DMS153 treated with DMSO at 0.1 percent for 48 hours (cell line): Measurements from ENCODE around the gene LDB3.

Experiments used
- DNase-seq: peaks from one replicate; lab custom pipeline; 2025; ENCODE audit not compliant: unreplicated experiment; lab: John Stamatoyannopoulos, UW

LDB3 gene

GRCh38 chr10:86703176-86703575 lies 34.9 kb downstream of the LDB3 start:
- no peak for DNase-seq

- no peak for DNase-seq
These were observed 36.8 kb downstream of the LDB3 start for GRCh38 chr10:86705139-86705538.

GRCh38 chr10:86705905-86706304 lies 37.6 kb downstream of the LDB3 start:
- DNase-seq: no peak

DNA sequence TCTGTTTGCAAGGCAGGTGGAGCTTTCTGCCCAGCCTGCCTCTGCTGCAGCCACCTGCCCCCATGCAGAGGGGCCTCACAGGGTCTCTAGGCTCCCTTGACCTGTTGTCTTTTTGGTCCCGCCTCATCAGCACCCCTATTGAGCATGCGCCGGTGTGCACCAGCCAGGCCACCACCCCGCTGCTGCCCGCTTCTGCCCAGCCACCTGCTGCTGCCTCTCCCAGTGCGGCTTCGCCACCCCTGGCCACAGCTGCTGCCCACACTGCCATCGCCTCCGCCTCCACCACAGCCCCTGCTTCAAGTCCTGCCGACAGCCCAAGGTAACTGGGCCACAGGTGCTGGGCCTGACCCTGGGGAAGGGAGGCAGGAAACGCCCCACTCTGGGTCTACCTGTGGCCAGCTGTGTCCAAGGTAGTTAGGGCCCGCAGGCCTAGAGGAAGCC lies 38.1 kb downstream of the LDB3 start:
- no peak for DNase-seq

GRCh38 chr10:86706977-86707376 lies 38.7 kb downstream of the LDB3 start:
- no peak for DNase-seq

DNA sequence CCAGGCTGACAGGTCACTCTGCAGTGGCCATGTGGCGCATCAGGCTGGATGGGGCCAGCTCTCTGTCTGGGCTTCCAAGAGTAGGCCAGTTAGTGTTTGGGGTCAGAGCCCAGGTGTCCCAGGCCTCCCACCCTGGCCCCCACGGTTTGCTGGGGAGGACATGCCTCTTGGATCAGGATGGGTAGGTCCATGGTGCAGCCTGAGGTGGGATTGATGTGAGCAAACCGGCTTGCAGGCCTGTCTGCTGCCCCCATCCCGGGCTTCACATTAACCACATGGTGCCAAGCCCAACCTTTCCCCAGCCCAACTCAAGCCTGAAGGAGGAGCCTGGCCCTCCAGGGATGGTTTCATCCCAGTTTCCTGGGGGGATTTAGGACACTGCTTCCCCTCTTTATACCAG lies 39.2 kb downstream of the LDB3 start:
- no peak for DNase-seq

GRCh38 chr10:86708068-86708782 lies 39.9 kb downstream of the LDB3 start:
- DNase-seq: no peak

DNA sequence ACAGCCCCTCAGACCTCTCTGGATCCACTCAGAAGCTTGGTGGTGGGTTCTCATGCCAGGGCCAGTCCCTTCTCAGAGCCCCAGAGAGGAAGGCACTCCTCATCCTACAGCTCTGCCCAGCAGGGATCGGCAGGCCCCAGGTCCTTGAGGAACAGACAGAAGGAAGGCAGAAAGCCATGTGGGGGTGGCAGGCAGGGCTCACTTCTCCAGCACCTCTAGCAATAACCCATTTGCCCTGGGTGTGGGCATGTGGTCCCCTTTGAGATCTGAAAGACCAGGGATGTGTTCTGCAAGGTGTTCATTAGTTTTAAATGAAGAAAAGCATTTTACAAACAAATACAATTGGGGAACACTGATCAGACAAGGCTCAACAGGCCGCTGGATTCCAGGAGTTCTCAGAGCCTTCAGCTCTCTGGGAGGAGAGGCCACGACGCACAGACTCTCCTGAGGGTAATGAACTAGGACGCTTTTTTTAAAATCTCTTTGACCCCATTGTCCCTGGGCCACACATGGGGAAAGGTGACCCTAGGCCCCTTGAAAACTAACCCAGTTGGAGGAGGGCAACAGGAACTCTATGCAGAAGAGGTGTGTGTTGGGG lies 40.6 kb downstream of the LDB3 start:
- no peak for DNase-seq

GRCh38 chr10:86709396-86710185 lies 41.3 kb downstream of the LDB3 start:
- no peak for DNase-seq

DNA sequence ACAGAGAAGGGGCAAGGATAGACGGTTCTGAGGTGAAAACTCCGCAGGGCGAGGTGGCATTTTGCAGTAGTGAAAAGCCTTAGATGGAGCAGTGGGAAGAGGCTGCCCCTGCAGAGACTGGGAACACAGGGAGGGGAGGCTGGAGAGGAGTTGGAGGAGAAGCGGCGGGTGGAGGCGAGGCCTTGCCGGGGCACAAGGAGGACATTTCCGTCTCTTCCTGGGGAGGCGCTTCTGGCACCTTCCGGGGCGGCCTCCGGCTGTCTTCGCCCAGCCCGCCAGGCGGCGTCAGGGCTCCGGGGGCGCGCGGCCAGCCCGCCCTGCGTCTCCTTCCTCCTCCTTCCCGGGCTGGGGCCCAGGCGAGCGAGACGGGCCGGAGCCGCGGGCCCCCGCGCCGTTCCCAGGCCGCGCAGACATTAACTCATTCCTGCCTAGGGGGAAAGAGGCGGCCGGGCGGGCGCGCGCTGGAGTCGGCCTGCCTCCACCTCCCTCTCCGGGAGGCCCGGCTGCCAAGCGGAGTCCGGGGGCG lies 42.7 kb downstream of the LDB3 start:
- DNase-seq: peak; percentile 64

DNA sequence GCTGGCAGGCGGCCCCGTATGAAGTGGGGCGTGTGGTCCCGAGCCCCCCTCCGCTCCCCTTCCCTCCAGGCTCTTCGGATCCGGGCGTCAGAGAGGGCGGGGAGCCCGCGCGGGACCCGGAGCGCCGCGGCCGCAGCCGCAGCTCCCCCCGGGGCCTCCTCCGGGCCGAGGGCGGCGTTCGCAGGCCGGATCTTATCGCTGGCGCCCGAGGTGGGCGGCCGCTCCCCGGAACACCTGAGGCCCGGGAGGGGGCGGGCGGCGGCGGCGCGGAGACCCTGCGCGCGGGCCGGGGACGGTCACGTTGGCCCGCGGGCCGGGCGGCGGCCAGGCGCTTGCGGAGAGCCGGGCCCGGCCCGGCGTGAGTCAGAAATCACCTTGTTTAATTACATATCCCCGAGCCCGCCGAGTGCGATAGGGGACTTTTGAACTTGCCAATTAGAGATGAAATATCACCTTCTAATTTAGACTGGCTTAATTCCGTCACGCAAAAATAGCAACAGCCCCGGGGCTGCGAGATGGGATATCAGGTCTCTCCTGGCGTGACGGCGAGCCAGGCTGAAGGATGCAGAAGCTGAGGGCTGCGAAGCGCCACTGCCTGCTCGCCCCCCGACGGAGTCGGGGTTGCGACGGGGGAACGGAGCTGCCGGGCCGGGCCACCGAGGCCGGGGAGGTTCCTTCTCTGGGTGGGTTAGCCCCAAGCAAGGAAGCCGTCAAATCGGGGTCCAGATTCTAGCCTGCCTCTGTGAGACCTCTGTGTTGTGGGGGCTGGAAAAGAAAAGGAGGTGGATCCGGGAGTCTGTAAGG lies 43.4 kb downstream of the LDB3 start:
- peak; percentile 6 for DNase-seq

DNA sequence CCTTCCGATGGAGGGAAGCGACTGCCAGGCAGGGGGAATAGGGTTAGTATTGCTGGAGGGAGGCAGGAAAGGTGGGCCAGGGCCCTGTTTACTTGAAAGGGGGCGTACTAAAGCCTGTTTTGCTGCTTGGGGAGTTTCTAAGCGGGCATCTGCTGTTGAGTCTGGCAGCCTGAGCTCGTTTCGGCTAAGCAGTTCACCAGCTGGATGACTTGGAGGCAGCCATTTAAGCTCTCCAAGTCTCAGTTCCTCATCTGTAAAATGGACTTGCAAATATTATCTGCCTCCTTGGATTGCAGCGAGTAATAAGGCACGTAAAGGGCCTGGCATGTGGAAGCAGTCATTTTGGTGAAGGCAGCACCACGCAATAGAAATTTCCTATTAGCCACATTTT lies 44.0 kb downstream of the LDB3 start:
- no peak for DNase-seq

DNA sequence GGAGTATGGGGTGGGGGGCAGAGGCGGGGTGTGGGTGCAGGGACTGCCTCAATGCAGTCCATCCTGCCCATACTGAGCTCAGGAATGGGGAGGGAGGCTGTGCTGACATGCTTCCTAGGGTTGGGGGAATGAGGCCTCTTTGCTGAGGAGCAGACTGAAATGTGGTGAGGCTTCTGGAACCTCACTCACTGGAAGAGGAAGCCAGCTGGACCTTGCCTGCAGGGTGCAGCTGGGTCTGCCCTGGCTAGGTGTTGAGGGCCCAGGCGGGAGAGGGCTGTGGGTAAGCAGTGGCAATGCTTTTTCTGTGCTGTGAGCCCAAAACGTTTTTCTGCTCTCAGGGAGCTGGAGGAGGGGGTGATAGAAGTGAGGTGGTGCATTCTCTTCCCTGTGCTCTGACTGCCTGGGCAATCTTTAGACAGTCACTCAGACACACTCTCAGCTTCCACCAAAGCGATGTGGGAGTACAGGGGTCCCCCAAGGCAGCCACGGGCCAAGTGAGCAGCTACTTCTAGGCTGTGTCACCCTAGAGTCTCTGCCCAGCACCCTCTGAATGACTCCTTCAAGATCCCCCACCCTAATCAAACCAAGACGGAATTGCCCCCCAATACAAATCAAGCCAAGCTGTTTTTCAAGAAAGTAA lies 47.0 kb downstream of the LDB3 start:
- DNase-seq: no peak

GRCh38 chr10:86715836-86716235 lies 47.5 kb downstream of the LDB3 start:
- no peak for DNase-seq

DNA sequence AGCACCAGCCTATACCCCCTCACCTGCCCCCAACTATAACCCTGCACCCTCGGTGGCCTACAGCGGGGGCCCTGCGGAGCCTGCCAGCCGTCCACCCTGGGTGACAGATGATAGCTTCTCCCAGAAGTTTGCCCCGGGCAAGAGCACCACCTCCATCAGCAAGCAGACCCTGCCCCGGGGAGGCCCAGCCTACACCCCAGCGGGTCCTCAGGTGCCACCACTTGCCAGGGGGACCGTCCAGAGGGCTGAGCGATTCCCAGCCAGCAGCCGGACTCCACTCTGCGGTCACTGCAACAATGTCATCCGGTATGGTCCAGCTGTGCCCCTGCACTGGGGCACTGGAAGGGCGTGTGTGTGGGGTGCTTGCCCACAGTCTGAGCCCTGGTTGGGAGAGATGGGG lies 48.2 kb downstream of the LDB3 start:
- DNase-seq: no peak

DNA sequence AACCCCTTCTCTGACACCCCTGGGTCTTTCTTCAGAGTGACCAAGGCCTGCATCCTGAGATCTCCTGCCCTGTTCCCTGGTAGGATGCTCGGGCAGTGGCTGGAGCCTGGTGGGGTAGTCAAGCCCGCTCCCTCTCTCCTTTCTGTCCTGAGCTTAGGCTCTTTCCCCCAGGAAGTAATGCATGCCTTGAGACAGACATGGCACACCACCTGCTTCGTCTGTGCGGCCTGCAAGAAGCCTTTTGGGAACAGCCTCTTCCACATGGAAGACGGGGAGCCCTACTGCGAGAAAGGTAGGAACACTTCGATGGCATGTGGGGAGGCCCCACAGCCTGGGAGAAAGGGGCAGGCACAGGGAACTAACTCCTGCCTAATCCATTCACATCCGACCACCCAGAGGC lies 50.2 kb downstream of the LDB3 start:
- DNase-seq: no peak

DNA sequence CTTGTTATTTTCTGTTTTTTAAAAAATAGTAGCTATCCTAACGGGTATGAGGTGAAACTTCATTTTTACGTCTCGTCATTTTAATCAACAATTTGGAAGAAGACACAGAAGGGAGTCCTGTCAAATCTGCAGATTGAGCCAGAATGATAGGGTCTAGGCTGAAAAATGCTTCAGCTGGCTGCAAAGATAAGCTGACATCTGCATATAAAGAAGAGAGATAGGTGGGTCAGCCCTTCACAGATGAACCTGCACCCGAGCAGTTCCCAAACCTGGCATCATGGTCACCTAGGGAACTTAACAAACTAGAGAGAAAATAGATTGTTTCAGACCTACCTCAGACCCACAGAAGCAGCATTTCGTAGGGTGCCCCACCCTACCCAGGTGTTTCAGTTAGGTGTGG lies 52.9 kb downstream of the LDB3 start:
- no peak for DNase-seq

- DNase-seq: no peak
These were observed 54.7 kb downstream of the LDB3 start for GRCh38 chr10:86723009-86723408.

DNA sequence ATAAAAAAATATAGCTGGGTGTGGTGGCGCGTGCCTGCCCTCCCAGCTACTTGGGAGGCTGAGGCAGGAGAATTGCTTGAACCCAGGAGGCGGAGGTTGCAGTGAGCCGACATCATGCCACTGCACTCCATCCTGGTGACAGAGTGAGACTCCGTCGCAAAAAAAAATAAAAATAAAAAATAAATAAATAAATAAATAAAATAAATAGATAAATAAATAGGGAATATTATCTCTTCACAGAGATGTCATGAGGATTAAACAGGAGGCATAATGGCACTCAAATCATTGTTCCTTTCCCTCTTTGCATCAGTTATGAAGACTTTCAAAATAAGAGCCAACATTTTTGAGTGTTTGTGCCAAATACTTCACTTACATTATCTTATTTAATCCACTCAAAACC lies 56.1 kb downstream of the LDB3 start:
- DNase-seq: no peak

GRCh38 chr10:86725980-86726676 lies 57.8 kb downstream of the LDB3 start:
- no peak for DNase-seq
